ENCODE data around the gene BAG5. TPM values are rescaled to one million over a fixed set of nuclear protein-coding genes. Genes with fewer than 3 reads are reported as not detected.

The BAG5 gene
- total RNA-seq, 1 donor from 2014 or later: 32.1 TPM

GRCh38 chr14:103548463-103549351 lies 13.8 kb downstream of the BAG5 start:
- no peak for TF ChIP-seq CTCF (conservative IDR thresholded peaks at IDR 0.05)
- Mint-ChIP-seq H3K27me3 (ENCODE audit: low read depth) (no peaks in the 10 kb centered on the region), H3K36me3 (ENCODE audit: low read depth) (no peaks in the 10 kb centered on the region), H3K4me3 (no peak overlapping the region), H3K4me1 (peaks cover 16% of the 10 kb centered on the region), H3K9me3 (no peaks in the 10 kb centered on the region), H3K27ac (ENCODE audit: unreplicated experiment) (no peak overlapping the region)
- no peak for DNase-seq (ENCODE audit: low read depth, low spot score)

GRCh38 chr14:103547941-103548462 lies 14.5 kb downstream of the BAG5 start:
- no peak for DNase-seq (ENCODE audit: low read depth, low spot score)
- Mint-ChIP-seq H3K4me1 (peaks cover 16% of the 10 kb centered on the region), H3K27ac (ENCODE audit: unreplicated experiment) (no peak overlapping the region), H3K36me3 (ENCODE audit: low read depth) (no peaks in the 10 kb centered on the region), H3K27me3 (ENCODE audit: low read depth) (no peaks in the 10 kb centered on the region), H3K4me3 (no peak overlapping the region), H3K9me3 (no peaks in the 10 kb centered on the region)
- TF ChIP-seq CTCF (conservative IDR thresholded peaks at IDR 0.05): no peak

- Mint-ChIP-seq H3K36me3 (ENCODE audit: low read depth) (no peaks in the 10 kb centered on the region), H3K27ac (ENCODE audit: unreplicated experiment) (no peak overlapping the region), H3K27me3 (ENCODE audit: low read depth) (no peaks in the 10 kb centered on the region), H3K4me1 (peaks cover 16% of the 10 kb centered on the region), H3K4me3 (no peak overlapping the region), H3K9me3 (no peaks in the 10 kb centered on the region)
- DNase-seq (ENCODE audit: low read depth, low spot score): no peak
- TF ChIP-seq CTCF (conservative IDR thresholded peaks at IDR 0.05): no peak
Observed at GRCh38 chr14:103547455-103547940, 15.0 kb downstream of the BAG5 start.

- peak; percentile 78 for DNase-seq (ENCODE audit: low read depth, low spot score)
- Mint-ChIP-seq H3K27ac (ENCODE audit: unreplicated experiment) (no peak overlapping the region), H3K9me3 (no peaks in the 10 kb centered on the region), H3K27me3 (ENCODE audit: low read depth) (no peaks in the 10 kb centered on the region), H3K36me3 (ENCODE audit: low read depth) (no peaks in the 10 kb centered on the region), H3K4me3 (no peak overlapping the region), H3K4me1 (peaks cover 18% of the 10 kb centered on the region)
- peak; percentile 99 for TF ChIP-seq CTCF (conservative IDR thresholded peaks at IDR 0.05)
Observed at GRCh38 chr14:103546652-103547454, 15.6 kb downstream of the BAG5 start.

- no peak overlapping the region for H3K4me3 Mint-ChIP-seq
Observed at GRCh38 chr14:103545915-103546651, 16.4 kb downstream of the BAG5 start.

More at GRCh38 chr14:103545915-103546651, 16.4 kb downstream of the BAG5 start:
- peaks cover 17% of the 10 kb centered on the region for H3K4me1 Mint-ChIP-seq
- no peaks in the 10 kb centered on the region for H3K9me3 Mint-ChIP-seq
- H3K27ac Mint-ChIP-seq (ENCODE audit: unreplicated experiment): no peak overlapping the region
- no peaks in the 10 kb centered on the region for H3K36me3 Mint-ChIP-seq (ENCODE audit: low read depth)
- TF ChIP-seq CTCF (conservative IDR thresholded peaks at IDR 0.05): no peak
- DNase-seq (ENCODE audit: low read depth, low spot score): no peak
- H3K27me3 Mint-ChIP-seq (ENCODE audit: low read depth): no peaks in the 10 kb centered on the region
